Panc1 (cell line): ENCODE results near the gene RNF19B. TPM values are rescaled to one million over a fixed set of nuclear protein-coding genes. Genes with fewer than 3 reads are reported as not detected.

Source experiments
- ATAC-seq: fragments of 200-7000 bp; cut with Tn5 transposase; 2 replicates; pipeline ENCODE4 v1.9.1; 2020; ENCODE audit warnings: mild to moderate bottlenecking, moderate library complexity
- BruUV-seq: library from RNA; stranded (reverse); fragments of 400-500 nt; replicated peaks from 2 replicates; lab custom pipeline; 2021; lab: Mats Ljungman, UMichigan
- CTCF ChIA-PET: fragments of 300-600 bp; sonication (Branson Sonifier 250); formaldehyde crosslinking; loops from one replicate; lab custom pipeline; 2022; ENCODE audit warnings: antibody characterized with exemption; lab: Charles Lee
- POLR2A ChIA-PET: fragments of 300-600 bp; sonication (Branson Sonifier 250); formaldehyde crosslinking; loops from one replicate; lab custom pipeline; 2022; ENCODE audit warnings: antibody characterized with exemption; lab: Charles Lee
- DNase-seq: peaks from one replicate; pipeline ENCODE4 v3.0.0-alpha.2; 2010; ENCODE audit warnings: low read depth, low spot score
- H3K27ac ChIP-seq: 2 replicates; pipeline ENCODE4 v1.5.1; 2011; ENCODE audit warnings: mild to moderate bottlenecking, low read length, inconsistent platforms
- H3K27me3 ChIP-seq: fragments of 200-500 bp; sonication (Bioruptor generic); 2 replicates; pipeline ENCODE4 v1.6.0; 2014; ENCODE audit warnings: low read length, inconsistent platforms; ENCODE audit not compliant: control insufficient read depth, insufficient read depth
- H3K36me3 ChIP-seq: fragments of 200-500 bp; sonication (Bioruptor generic); 2 replicates; pipeline ENCODE4 v1.5.1; 2014; ENCODE audit warnings: inconsistent platforms, mild to moderate bottlenecking, low read length, moderate library complexity; ENCODE audit not compliant: control insufficient read depth, insufficient read depth
- H3K4me1 ChIP-seq: 2 replicates; pipeline ENCODE4 v1.5.1; 2011; ENCODE audit warnings: inconsistent platforms, mild to moderate bottlenecking, low read length, moderate library complexity; ENCODE audit not compliant: control insufficient read depth, insufficient read depth
- H3K4me3 ChIP-seq, 2 experiments: 2 replicates each; pipeline ENCODE4 v1.5.1; 2011 to 2012; ENCODE audit warnings: low read depth in 2 of 2, low read length in 2 of 2, mild to moderate bottlenecking in 2 of 2, inconsistent platforms in 1 of 2, moderate library complexity in 1 of 2
- H3K9me3 ChIP-seq: fragments of 200-500 bp; sonication (Bioruptor generic); 2 replicates; pipeline ENCODE4 v1.5.1; 2014; ENCODE audit warnings: low read depth, mild to moderate bottlenecking, inconsistent platforms, low read length, moderate library complexity; ENCODE audit not compliant: control insufficient read depth, insufficient read depth
- POLR2AphosphoS5 ChIP-seq: IDR thresholded peaks from 2 replicates; pipeline ENCODE4 v1.6.1; 2012; ENCODE audit warnings: mild to moderate bottlenecking, low read depth, low read length, moderate library complexity
- SIN3A ChIP-seq: IDR thresholded peaks from 2 replicates; pipeline ENCODE4 v1.6.1; 2012; ENCODE audit warnings: low read depth, mild to moderate bottlenecking, low read length, moderate library complexity, borderline replicate concordance; ENCODE audit not compliant: insufficient read depth
- TCF7L2 ChIP-seq: IDR thresholded peaks from 2 replicates; pipeline ENCODE4 v1.6.1; 2011; ENCODE audit warnings: mild to moderate bottlenecking, low read depth, low read length, inconsistent platforms
- in situ Hi-C: cut with HindIII; loops from 2 replicates; pipeline ENCODE4 v1.10.0; 2016; ENCODE audit warnings: low sequenced_read_pairs, low pct_unique_long_range_greater_than_20kb
- intact Hi-C: fragments of 100-400 bp; cut with micrococcal nuclease; formaldehyde crosslinking; loops from one replicate; pipeline ENCODE4 v1.10.0; 2022; ENCODE audit not compliant: unreplicated experiment
- total RNA-seq: library from RNA; stranded (reverse); gene quantifications from one replicate; pipeline ENCODE4 v1.2.1, GENCODE V29; 2021; ENCODE audit not compliant: unreplicated experiment
- TF ChIP-seq, protein P1 (sequence below): fragments of 450-650 bp; IDR thresholded peaks from 2 replicates; pipeline ENCODE4 v1.5.1; 2017; ENCODE audit warnings: mild to moderate bottlenecking
- TF ChIP-seq, protein P2 (sequence below), 2 experiments: IDR thresholded peaks; 2 replicates each; pipeline ENCODE4 v1.6.1; 2011 to 2012; ENCODE audit warnings: low read depth in 2 of 2, control low read depth in 1 of 2, low read length in 1 of 2, mild to moderate bottlenecking in 1 of 2, moderate library complexity in 1 of 2; ENCODE audit not compliant: insufficient read depth in 1 of 2

Gene RNF19B
- total RNA-seq, 1 experiment from 2014 or later, result 29.1 TPM

DNA sequence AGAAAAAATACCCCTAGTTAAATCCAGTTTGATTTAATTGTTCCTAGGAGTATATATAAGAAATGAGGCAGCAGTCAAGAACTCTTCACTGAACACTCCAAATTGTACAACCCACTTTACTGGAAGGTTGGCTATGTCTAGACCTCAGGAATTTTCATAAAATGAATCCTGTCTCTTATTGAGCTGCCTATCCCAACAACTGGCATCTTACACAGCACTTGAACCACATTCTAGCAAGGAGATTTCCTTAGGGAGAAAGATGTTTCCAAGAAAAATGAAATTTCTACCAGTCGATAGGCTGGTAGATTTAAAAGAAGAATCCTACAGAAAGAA, 16.3 kb downstream of the RNF19B start:
- in situ Hi-C loops (no loop called here), intact Hi-C loops (no loop called here)
- Histone ChIP-seq H3K4me3 (no peak overlapping the region), H3K9me3 (no peaks in the 10 kb centered on the region), H3K27ac (no peak overlapping the region), H3K36me3 (no peaks in the 10 kb centered on the region; the same call in 1 of the 2 replicates), H3K27me3 (no peaks in the 10 kb centered on the region), H3K4me1 (peaks cover 5% of the 10 kb centered on the region)
- POLR2A ChIA-PET, result no interaction called here
- CTCF ChIA-PET, result no interaction called here
- DNase-seq, result no peak
- no peak for TF ChIP-seq SIN3A
- TF ChIP-seq, protein P1, sequence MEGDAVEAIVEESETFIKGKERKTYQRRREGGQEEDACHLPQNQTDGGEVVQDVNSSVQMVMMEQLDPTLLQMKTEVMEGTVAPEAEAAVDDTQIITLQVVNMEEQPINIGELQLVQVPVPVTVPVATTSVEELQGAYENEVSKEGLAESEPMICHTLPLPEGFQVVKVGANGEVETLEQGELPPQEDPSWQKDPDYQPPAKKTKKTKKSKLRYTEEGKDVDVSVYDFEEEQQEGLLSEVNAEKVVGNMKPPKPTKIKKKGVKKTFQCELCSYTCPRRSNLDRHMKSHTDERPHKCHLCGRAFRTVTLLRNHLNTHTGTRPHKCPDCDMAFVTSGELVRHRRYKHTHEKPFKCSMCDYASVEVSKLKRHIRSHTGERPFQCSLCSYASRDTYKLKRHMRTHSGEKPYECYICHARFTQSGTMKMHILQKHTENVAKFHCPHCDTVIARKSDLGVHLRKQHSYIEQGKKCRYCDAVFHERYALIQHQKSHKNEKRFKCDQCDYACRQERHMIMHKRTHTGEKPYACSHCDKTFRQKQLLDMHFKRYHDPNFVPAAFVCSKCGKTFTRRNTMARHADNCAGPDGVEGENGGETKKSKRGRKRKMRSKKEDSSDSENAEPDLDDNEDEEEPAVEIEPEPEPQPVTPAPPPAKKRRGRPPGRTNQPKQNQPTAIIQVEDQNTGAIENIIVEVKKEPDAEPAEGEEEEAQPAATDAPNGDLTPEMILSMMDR, result no peak
- no peak for TF ChIP-seq TCF7L2
- TF ChIP-seq, protein P2, sequence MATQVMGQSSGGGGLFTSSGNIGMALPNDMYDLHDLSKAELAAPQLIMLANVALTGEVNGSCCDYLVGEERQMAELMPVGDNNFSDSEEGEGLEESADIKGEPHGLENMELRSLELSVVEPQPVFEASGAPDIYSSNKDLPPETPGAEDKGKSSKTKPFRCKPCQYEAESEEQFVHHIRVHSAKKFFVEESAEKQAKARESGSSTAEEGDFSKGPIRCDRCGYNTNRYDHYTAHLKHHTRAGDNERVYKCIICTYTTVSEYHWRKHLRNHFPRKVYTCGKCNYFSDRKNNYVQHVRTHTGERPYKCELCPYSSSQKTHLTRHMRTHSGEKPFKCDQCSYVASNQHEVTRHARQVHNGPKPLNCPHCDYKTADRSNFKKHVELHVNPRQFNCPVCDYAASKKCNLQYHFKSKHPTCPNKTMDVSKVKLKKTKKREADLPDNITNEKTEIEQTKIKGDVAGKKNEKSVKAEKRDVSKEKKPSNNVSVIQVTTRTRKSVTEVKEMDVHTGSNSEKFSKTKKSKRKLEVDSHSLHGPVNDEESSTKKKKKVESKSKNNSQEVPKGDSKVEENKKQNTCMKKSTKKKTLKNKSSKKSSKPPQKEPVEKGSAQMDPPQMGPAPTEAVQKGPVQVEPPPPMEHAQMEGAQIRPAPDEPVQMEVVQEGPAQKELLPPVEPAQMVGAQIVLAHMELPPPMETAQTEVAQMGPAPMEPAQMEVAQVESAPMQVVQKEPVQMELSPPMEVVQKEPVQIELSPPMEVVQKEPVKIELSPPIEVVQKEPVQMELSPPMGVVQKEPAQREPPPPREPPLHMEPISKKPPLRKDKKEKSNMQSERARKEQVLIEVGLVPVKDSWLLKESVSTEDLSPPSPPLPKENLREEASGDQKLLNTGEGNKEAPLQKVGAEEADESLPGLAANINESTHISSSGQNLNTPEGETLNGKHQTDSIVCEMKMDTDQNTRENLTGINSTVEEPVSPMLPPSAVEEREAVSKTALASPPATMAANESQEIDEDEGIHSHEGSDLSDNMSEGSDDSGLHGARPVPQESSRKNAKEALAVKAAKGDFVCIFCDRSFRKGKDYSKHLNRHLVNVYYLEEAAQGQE (IDR thresholded peaks at IDR 0.05; ENCODE audit: insufficient read depth in 1 of 2, low read depth in 2 of 2, low read length in 1 of 2), result no peak
- no peak for TF ChIP-seq POLR2AphosphoS5
- ATAC-seq, result no peak
- no TSS peak for BruUV-seq

DNA sequence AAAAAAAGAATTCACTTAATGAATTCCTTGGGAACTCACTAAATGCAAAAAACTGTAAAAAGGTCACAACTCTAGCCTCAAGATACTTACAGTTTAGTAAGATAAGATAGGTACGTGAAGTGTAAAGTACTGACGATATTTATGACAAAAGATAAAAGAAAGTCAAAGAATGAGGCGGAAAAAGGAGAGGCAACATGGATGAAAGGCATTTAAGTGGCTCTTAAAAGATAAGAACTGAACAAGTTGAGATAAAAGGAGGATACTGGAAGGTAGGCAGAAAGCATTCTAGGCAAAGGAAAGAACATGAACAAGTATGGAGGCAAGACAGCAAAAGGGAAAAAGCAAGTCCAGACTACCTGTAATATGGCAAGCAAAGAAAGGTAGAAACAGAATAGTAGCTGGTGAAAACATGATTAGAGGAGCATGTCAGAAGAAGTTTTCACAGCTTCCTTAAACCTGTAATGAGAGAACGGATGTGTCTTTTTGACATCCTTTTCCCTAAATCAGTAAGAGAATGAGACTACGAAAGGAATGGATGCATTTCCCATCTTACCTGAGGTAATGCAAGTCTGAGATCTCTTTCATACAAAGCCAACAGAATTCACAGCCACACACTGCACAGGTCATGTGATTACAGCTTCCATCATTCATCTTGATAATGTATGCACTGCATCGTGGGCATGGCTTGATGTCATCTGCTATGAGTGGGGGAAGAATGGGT, 16.8 kb downstream of the RNF19B start:
- CTCF ChIA-PET, result no interaction called here
- Histone ChIP-seq H3K36me3 (no peaks in the 10 kb centered on the region; the same call in 1 of the 2 replicates), H3K4me1 (0 out of 2 replicates have a peak, but pooled peaks cover 4% of the 10 kb centered on the region), H3K27me3 (no peaks in the 10 kb centered on the region), H3K4me3 (no peak overlapping the region), H3K9me3 (no peaks in the 10 kb centered on the region), H3K27ac (no peak overlapping the region)
- intact Hi-C loops, result no loop called here
- no peak for TF ChIP-seq SIN3A
- TF ChIP-seq, protein P1, result no peak
- no peak for TF ChIP-seq POLR2AphosphoS5
- TF ChIP-seq TCF7L2, result no peak
- TF ChIP-seq, protein P2 (IDR thresholded peaks at IDR 0.05; ENCODE audit: insufficient read depth in 1 of 2, low read depth in 2 of 2, low read length in 1 of 2), result no peak
- in situ Hi-C loops, result no loop called here
- BruUV-seq, result no TSS peak
- POLR2A ChIA-PET, result no interaction called here
- no peak for DNase-seq
- no peak for ATAC-seq
